AG10803 (cell line): Measurements from ENCODE around the gene FCAMR.

ENCODE experiments used
- DNase-seq: peaks from one replicate; pipeline ENCODE4 v3.0.0; 2010; ENCODE audit warnings: low read depth
- H3K4me3 ChIP-seq: 2 replicates; pipeline ENCODE4 v1.5.1; 2011; ENCODE audit warnings: mild to moderate bottlenecking, low read length, control low read depth
- CTCF ChIP-seq: conservative IDR thresholded peaks from 2 replicates; pipeline ENCODE4 v1.5.1; 2011; ENCODE audit warnings: mild to moderate bottlenecking, low read length, control low read depth, inconsistent platforms

Gene FCAMR

GRCh38 chr1:207013321-207014085 is 43.2 kb upstream of the FCAMR start:
- TF ChIP-seq CTCF = no peak
- DNase-seq = no peak
- H3K4me3 ChIP-seq = no peak overlapping the region

- no peak for DNase-seq
- no peak overlapping the region for H3K4me3 ChIP-seq
- TF ChIP-seq CTCF = no peak
Observed at GRCh38 chr1:207010726-207011125, 40.5 kb upstream of the FCAMR start.

- DNase-seq = no peak
- no peak overlapping the region for H3K4me3 ChIP-seq
- TF ChIP-seq CTCF = no peak
Observed at GRCh38 chr1:207009945-207010344, 39.7 kb upstream of the FCAMR start.

- no peak overlapping the region for H3K4me3 ChIP-seq
- no peak for DNase-seq
- no peak for TF ChIP-seq CTCF
Observed at GRCh38 chr1:207009182-207009850, 39.1 kb upstream of the FCAMR start.

GRCh38 chr1:207007352-207008033 is 37.2 kb upstream of the FCAMR start:
- H3K4me3 ChIP-seq = no peak overlapping the region
- DNase-seq = peak; percentile 98
- no peak for TF ChIP-seq CTCF

- no peak overlapping the region for H3K4me3 ChIP-seq
- no peak for DNase-seq
- TF ChIP-seq CTCF = no peak
Observed at GRCh38 chr1:207006914-207007313, 36.7 kb upstream of the FCAMR start.
